Neural cell (in vitro differentiated cells): ENCODE data around the gene LRRC49. TPM values are rescaled to one million over a fixed set of nuclear protein-coding genes. Genes with fewer than 3 reads are reported as not detected.

Experiments
- H2AFZ ChIP-seq: fragments of 200-600, 300-800 bp; sonication (generic), shearing (Covaris generic); 2 replicates; pipeline ENCODE4 v1.6.0; 2014; ENCODE audit warnings: low read depth, mild to moderate bottlenecking, antibody characterized with exemption, low read length, moderate library complexity
- H3F3A ChIP-seq: fragments of 200-600 bp; shearing (Covaris generic); 2 replicates; pipeline ENCODE4 v1.6.1; 2016; ENCODE audit warnings: mild to moderate bottlenecking, moderate library complexity, mixed read lengths, antibody characterized with exemption, low read length; ENCODE audit not compliant: insufficient read depth, poor library complexity, severe bottlenecking
- H3K27ac ChIP-seq: fragments of 200-600, 300-800 bp; sonication (generic), shearing (Covaris generic); 2 replicates; pipeline ENCODE4 v1.5.1; 2014; ENCODE audit warnings: mild to moderate bottlenecking, low read length, moderate library complexity
- H3K27me3 ChIP-seq: fragments of 300-800, 200-600 bp; sonication (generic), shearing (Covaris generic); 2 replicates; pipeline ENCODE4 v1.6.0; 2014; ENCODE audit warnings: mild to moderate bottlenecking, low read depth, low read length, moderate library complexity; ENCODE audit not compliant: insufficient read depth
- H3K36me3 ChIP-seq: fragments of 300-800, 200-600 bp; sonication (generic), shearing (Covaris generic); 2 replicates; pipeline ENCODE4 v1.5.1; 2014; ENCODE audit warnings: mild to moderate bottlenecking, antibody characterized with exemption, low read length, moderate library complexity; ENCODE audit not compliant: insufficient read depth
- H3K4me2 ChIP-seq: fragments of 300-800, 200-600 bp; sonication (generic), shearing (Covaris generic); 2 replicates; pipeline ENCODE4 v1.6.0; 2014; ENCODE audit warnings: mild to moderate bottlenecking, low read length
- H3K4me3 ChIP-seq: fragments of 300-800, 200-600 bp; sonication (generic), shearing (Covaris generic); 2 replicates; pipeline ENCODE4 v1.5.1; 2014; ENCODE audit warnings: mild to moderate bottlenecking, low read length, moderate library complexity
- H3K79me2 ChIP-seq: fragments of 200-600 bp; shearing (Covaris generic); replicated peaks from 2 replicates; pipeline ENCODE4 v1.6.0; 2014; ENCODE audit warnings: mild to moderate bottlenecking, low read length, moderate library complexity; ENCODE audit not compliant: insufficient read depth
- H3K9ac ChIP-seq: fragments of 300-800, 200-600 bp; sonication (generic), shearing (Covaris generic); 2 replicates; pipeline ENCODE4 v1.6.1; 2016; ENCODE audit warnings: mild to moderate bottlenecking, low read length, mixed read lengths
- H3K9me2 ChIP-seq: fragments of 200-600 bp; shearing (Covaris generic); 2 replicates; pipeline ENCODE4 v1.6.1; 2016; ENCODE audit warnings: mild to moderate bottlenecking, low read length, mixed read lengths; ENCODE audit not compliant: insufficient read depth
- H3K9me3 ChIP-seq: fragments of 200-600, 300-800 bp; sonication (generic), shearing (Covaris generic); 2 replicates; pipeline ENCODE4 v1.6.1; 2016; ENCODE audit warnings: mild to moderate bottlenecking, mixed run types, low read length, moderate library complexity, mixed read lengths
- H4K20me1 ChIP-seq: fragments of 200-600 bp; shearing (Covaris generic); 2 replicates; pipeline ENCODE4 v1.6.1; 2016; ENCODE audit warnings: mild to moderate bottlenecking, mixed run types; ENCODE audit not compliant: insufficient read depth
- EP300 ChIP-seq: fragments of 450-650 bp; conservative IDR thresholded peaks from 2 replicates; pipeline ENCODE4 v1.6.1; 2014; ENCODE audit warnings: antibody characterized with exemption, mild to moderate bottlenecking, moderate library complexity; ENCODE audit not compliant: poor library complexity, severe bottlenecking
- EZH2 ChIP-seq: fragments of 200-600, 300-800 bp; shearing (Covaris generic), sonication (generic); IDR thresholded peaks from 2 replicates; pipeline ENCODE4 v1.6.1; 2014; ENCODE audit warnings: antibody characterized with exemption, low read length, borderline replicate concordance, mild to moderate bottlenecking; ENCODE audit not compliant: insufficient read depth, poor library complexity, severe bottlenecking
- MXI1 ChIP-seq: fragments of 450-650 bp; conservative IDR thresholded peaks from 2 replicates; pipeline ENCODE4 v1.6.1; 2014; ENCODE audit warnings: antibody characterized with exemption, mild to moderate bottlenecking; ENCODE audit not compliant: poor library complexity, severe bottlenecking
- POLR2AphosphoS5 ChIP-seq: IDR thresholded peaks from 2 replicates; pipeline ENCODE4 v1.6.1; 2012
- RAD21 ChIP-seq: fragments of 450-650 bp; conservative IDR thresholded peaks from 2 replicates; pipeline ENCODE4 v1.6.1; 2014; ENCODE audit warnings: antibody characterized with exemption, mild to moderate bottlenecking, moderate library complexity
- SMC3 ChIP-seq: fragments of 450-650 bp; conservative IDR thresholded peaks from 2 replicates; pipeline ENCODE4 v1.6.1; 2014; ENCODE audit warnings: antibody characterized with exemption, mild to moderate bottlenecking, moderate library complexity; ENCODE audit not compliant: poor library complexity
- TAF1 ChIP-seq: IDR thresholded peaks from 2 replicates; pipeline ENCODE4 v1.6.1; 2012; ENCODE audit warnings: low read depth
- polyA plus RNA-seq: library from polyadenylated mRNA; depleted of rRNA; stranded (reverse); fragments of >200 nt; gene quantifications from 2 replicates; pipeline ENCODE4 v1.2.3, GENCODE V29; 2014
- TF ChIP-seq, protein P1 (sequence below): fragments of 450-650 bp; IDR thresholded peaks from 2 replicates; pipeline ENCODE4 v1.5.1; 2014; ENCODE audit warnings: antibody characterized with exemption, mild to moderate bottlenecking, moderate library complexity; ENCODE audit not compliant: poor library complexity, severe bottlenecking
- TF ChIP-seq, protein P2 (sequence below): IDR thresholded peaks from 2 replicates; pipeline ENCODE4 v1.6.1; 2012; ENCODE audit warnings: borderline replicate concordance

The LRRC49 gene
- polyA plus RNA-seq, 1 donor from 2014 or later: 141 TPM

DNA sequence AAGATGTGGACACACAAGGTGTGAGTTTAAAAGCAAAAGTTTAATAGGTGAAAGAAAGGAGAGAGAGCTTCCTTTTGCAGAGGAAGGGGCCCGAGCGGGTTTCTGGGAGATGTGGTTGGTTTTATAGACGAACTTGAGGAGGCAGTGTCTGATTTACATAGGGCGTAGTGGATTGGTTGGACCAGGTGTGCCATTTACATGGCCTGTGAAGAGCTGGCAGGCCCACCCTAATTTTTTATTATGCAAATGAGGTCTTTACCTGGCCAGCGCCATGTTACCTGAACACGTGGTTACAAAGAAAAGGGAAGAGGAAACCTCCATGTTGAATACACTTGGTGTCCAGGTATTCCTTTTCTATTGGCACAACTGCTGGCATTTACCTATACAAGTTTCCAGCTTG lies 179.8 kb downstream of the LRRC49 start:
- no peak overlapping the region for H3K27ac ChIP-seq
- H3K36me3 ChIP-seq: no peaks in the 10 kb centered on the region
- H3K27me3 ChIP-seq: no peaks in the 10 kb centered on the region
- no peak overlapping the region for H3K4me3 ChIP-seq
- H4K20me1 ChIP-seq: no peaks in the 10 kb centered on the region
- TF ChIP-seq POLR2AphosphoS5: no peak
- no peak for TF ChIP-seq SMC3
- no peak for TF ChIP-seq MXI1
- no peak for TF ChIP-seq RAD21
- TF ChIP-seq EP300: no peak
- TF ChIP-seq, protein P1, sequence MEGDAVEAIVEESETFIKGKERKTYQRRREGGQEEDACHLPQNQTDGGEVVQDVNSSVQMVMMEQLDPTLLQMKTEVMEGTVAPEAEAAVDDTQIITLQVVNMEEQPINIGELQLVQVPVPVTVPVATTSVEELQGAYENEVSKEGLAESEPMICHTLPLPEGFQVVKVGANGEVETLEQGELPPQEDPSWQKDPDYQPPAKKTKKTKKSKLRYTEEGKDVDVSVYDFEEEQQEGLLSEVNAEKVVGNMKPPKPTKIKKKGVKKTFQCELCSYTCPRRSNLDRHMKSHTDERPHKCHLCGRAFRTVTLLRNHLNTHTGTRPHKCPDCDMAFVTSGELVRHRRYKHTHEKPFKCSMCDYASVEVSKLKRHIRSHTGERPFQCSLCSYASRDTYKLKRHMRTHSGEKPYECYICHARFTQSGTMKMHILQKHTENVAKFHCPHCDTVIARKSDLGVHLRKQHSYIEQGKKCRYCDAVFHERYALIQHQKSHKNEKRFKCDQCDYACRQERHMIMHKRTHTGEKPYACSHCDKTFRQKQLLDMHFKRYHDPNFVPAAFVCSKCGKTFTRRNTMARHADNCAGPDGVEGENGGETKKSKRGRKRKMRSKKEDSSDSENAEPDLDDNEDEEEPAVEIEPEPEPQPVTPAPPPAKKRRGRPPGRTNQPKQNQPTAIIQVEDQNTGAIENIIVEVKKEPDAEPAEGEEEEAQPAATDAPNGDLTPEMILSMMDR: no peak
- TF ChIP-seq, protein P2, sequence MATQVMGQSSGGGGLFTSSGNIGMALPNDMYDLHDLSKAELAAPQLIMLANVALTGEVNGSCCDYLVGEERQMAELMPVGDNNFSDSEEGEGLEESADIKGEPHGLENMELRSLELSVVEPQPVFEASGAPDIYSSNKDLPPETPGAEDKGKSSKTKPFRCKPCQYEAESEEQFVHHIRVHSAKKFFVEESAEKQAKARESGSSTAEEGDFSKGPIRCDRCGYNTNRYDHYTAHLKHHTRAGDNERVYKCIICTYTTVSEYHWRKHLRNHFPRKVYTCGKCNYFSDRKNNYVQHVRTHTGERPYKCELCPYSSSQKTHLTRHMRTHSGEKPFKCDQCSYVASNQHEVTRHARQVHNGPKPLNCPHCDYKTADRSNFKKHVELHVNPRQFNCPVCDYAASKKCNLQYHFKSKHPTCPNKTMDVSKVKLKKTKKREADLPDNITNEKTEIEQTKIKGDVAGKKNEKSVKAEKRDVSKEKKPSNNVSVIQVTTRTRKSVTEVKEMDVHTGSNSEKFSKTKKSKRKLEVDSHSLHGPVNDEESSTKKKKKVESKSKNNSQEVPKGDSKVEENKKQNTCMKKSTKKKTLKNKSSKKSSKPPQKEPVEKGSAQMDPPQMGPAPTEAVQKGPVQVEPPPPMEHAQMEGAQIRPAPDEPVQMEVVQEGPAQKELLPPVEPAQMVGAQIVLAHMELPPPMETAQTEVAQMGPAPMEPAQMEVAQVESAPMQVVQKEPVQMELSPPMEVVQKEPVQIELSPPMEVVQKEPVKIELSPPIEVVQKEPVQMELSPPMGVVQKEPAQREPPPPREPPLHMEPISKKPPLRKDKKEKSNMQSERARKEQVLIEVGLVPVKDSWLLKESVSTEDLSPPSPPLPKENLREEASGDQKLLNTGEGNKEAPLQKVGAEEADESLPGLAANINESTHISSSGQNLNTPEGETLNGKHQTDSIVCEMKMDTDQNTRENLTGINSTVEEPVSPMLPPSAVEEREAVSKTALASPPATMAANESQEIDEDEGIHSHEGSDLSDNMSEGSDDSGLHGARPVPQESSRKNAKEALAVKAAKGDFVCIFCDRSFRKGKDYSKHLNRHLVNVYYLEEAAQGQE: no peak
- no peak for TF ChIP-seq EZH2
- TF ChIP-seq TAF1: no peak
- H3K79me2 ChIP-seq: no peaks in the 10 kb centered on the region
- H3F3A ChIP-seq: no peaks in the 10 kb centered on the region
- no peaks in the 10 kb centered on the region for H3K9me2 ChIP-seq
- H2AFZ ChIP-seq: no peak overlapping the region
- no peak overlapping the region for H3K4me2 ChIP-seq
- H3K9ac ChIP-seq: no peak overlapping the region
- no peaks in the 10 kb centered on the region for H3K9me3 ChIP-seq

DNA sequence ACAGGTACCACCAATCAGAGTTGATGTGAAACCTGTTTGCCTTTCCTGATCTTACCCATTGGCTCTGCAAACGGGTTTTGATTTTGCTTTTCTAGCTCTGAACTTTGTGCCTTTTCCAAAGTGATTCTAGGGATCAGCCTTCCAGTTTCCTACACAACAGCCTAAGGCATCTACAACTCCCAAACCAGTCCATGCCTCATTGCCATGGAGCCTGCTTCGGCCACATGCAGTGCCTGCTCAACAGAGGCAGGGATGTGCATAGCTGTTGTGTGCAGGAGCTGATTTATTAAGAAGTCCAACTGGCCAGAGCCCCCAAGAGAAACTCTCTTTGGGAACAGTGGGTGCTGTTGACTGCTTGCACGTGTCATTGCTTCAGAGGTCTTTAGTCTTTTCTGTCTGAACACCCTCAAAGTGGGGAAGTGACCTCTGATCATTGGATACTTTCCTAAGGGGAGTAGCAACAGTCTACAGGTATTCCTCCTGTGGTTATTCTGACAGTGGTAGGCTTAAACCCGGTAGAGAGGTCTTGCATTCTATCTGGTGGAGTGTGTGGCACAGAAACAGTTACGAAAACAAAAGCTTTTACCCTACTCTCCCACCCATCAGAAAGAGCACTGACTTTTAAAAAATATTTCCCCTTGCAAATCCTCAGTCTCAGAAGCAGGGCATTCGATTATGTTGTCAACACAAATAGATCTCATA lies 186.0 kb downstream of the LRRC49 start:
- Histone ChIP-seq H3K79me2 (no peaks in the 10 kb centered on the region), H3K4me2 (no peak overlapping the region), H3F3A (no peaks in the 10 kb centered on the region), H3K9me2 (no peaks in the 10 kb centered on the region), H4K20me1 (no peaks in the 10 kb centered on the region), H3K9me3 (no peaks in the 10 kb centered on the region), H3K9ac (no peak overlapping the region), H3K36me3 (no peaks in the 10 kb centered on the region), H3K27ac (no peak overlapping the region), H3K27me3 (no peaks in the 10 kb centered on the region), H2AFZ (no peak overlapping the region), H3K4me3 (no peak overlapping the region)
- TF ChIP-seq TAF1 (no peak), RAD21 (no peak), EP300 (no peak), MXI1 (no peak), SMC3 (no peak), POLR2AphosphoS5 (no peak), EZH2 (no peak)
- TF ChIP-seq, protein P2: no peak
- TF ChIP-seq, protein P1: no peak
